ENCODE data around the gene RANBP3. TPM values are rescaled to one million over a fixed set of nuclear protein-coding genes. Genes with fewer than 3 reads are reported as not detected.

RANBP3 gene
- polyA plus RNA-seq, 1 of the 3 experiments (the other 2 are of a cell fraction) = 84.0 TPM

DNA sequence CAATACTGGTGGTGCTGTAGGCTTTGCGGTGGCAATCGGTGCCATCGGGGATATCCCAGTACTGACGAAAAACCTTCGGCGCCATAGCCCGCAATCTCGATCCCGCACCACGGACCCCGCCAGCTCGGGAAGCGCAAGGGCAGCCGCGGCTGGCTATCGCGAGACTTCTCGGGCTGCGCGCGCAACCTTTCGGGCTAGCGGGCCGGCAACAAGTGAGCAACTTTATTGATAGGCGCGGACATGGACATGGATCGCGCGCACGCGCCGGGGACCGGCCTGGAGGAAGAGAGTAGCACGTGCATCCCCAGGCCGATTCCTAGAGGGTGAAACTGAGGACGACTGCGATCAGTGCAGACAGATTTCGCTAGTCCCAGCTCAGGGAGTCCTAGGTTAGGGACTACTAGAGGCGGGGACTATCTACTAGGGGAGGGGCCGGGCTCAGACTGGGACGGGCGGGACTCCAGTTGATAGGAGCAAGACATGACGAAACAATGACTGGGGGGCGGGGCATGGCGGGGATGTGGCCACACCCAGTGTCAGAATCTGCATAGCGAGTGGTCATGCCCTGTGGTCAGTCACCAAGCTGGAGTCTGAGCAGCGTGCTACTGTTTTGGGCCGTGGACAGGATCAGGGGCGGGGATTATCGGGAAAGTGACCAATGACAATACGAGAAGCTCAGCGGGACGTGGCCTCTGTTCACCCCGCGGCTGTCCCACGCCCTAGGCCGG, 74.2 kb downstream of the RANBP3 start, which contains the start of gene NDUFA11:
NDUFA11 (minus strand) TSS at position 167 of the 728 bp plus-strand sequence; CDS start at position 85, 82 bp downstream.
- no peaks in the 10 kb centered on the region for H3K27me3 ChIP-seq (ENCODE audit: insufficient read depth)
- peak within 1 kb of the TSS; percentile 79 for H3K4me2 ChIP-seq
- no peaks in the 10 kb centered on the region for H3K9me2 ChIP-seq
- no peaks in the 10 kb centered on the region for H3F3A ChIP-seq (replicated peaks; ENCODE audit: insufficient read depth)
- POLR2A ChIA-PET = interaction anchor here (0.6 to 2.0 kb wide), 8 partner anchors 8 to 113 kb away, joined by 3 to 11 read pairs (median 4); partner anchors contain the start of gene DUS3L
- H3K27ac ChIP-seq (ENCODE audit: low read depth in 2 of 2, low read length in 1 of 2) = peak within 1 kb of the TSS; percentile 84 to 88
- H3K4me1 ChIP-seq (ENCODE audit: control insufficient read depth in 1 of 2, insufficient read depth in 2 of 2, low read depth in 1 of 2, low read length in 1 of 2) = peaks cover 0 to 5% of the 10 kb centered on the region in 2 experiments; a peak in 2 of 4 replicates
- WGBS (ENCODE audit: low lambda C conversion rate) = under 1% methylated on average over 40 of the region's 57 CpGs
- DNase-seq = peak; percentile 93
- H3K9ac ChIP-seq = peak within 1 kb of the TSS; percentile 97
- CTCF ChIA-PET = interaction anchor here (0.5 to 2.8 kb wide), 8 partner anchors 11 to 222 kb away, joined by 3 to 19 read pairs (median 4); no protein-coding TSS in a partner anchor
- H3K36me3 ChIP-seq (replicated peaks in 1 of 2; ENCODE audit: control insufficient read depth in 1 of 2, insufficient read depth in 2 of 2, low read length in 1 of 2) = peaks cover 0 to 3% of the 10 kb centered on the region in 2 experiments
- H3K9me3 ChIP-seq = no peaks in the 10 kb centered on the region
- peak within 1 kb of the TSS; percentile 71 to 79 for H3K4me3 ChIP-seq (ENCODE audit: low read depth in 2 of 2, low read length in 1 of 2)
- H3K79me2 ChIP-seq (ENCODE audit: insufficient read depth) = peaks cover 61% of the 10 kb centered on the region
- peak within 1 kb of the TSS; percentile 67; the same call in 1 of the 2 replicates for H2AFZ ChIP-seq (ENCODE audit: low read depth)
- H4K20me1 ChIP-seq (ENCODE audit: insufficient read depth) = peaks cover 14% of the 10 kb centered on the region
- TF ChIP-seq PBX3 (IDR thresholded peaks at IDR 0.05) (peak; percentile 74), RCOR1 (IDR thresholded peaks at IDR 0.05; ENCODE audit: low read length) (peak; percentile 48), MEF2A (IDR thresholded peaks at IDR 0.05; ENCODE audit: borderline replicate concordance, low read depth) (no peak), YY1 (IDR thresholded peaks at IDR 0.05; ENCODE audit: low read depth) (peak; percentile 68), GATA2 (CRISPR knock-in tag; IDR thresholded peaks at IDR 0.05) (no peak), MXI1 (IDR thresholded peaks at IDR 0.05; ENCODE audit: low read depth, low read length) (peak; percentile 95), CHD2 (IDR thresholded peaks at IDR 0.05; ENCODE audit: low read length, partially characterized antibody) (peak; percentile 100), JUND (IDR thresholded peaks at IDR 0.05) (no peak), RFX5 (IDR thresholded peaks at IDR 0.05; ENCODE audit: low read length) (no peak), POLR2AphosphoS5 (IDR thresholded peaks at IDR 0.05; ENCODE audit: low read depth, low read length) (peak; percentile 76), EP300 (IDR thresholded peaks at IDR 0.05; ENCODE audit: borderline replicate concordance in 1 of 2, low read depth in 1 of 2, low read length in 1 of 2) (no peak), TCF12 (IDR thresholded peaks at IDR 0.05) (peak; percentile 19; the same call in 1 of the 2 replicates), NFIC (IDR thresholded peaks at IDR 0.05; ENCODE audit: borderline replicate concordance) (no peak), USF2 (IDR thresholded peaks at IDR 0.05; ENCODE audit: borderline replicate concordance, low read depth, low read length) (no peak), REST (IDR thresholded peaks at IDR 0.05; ENCODE audit: low read depth, low read length) (no peak), IRF3 (IDR thresholded peaks at IDR 0.05; ENCODE audit: low read depth, low read length) (no peak), TAF1 (IDR thresholded peaks at IDR 0.05; ENCODE audit: borderline replicate concordance, low read depth, low read length) (peak; percentile 74), FOSL2 (IDR thresholded peaks at IDR 0.05; ENCODE audit: borderline replicate concordance, low read depth) (no peak), SIN3A (IDR thresholded peaks at IDR 0.05; ENCODE audit: borderline replicate concordance, low read depth, low read length) (peak; percentile 63; the same call in 1 of the 2 replicates), ELF1 (IDR thresholded peaks at IDR 0.05) (peak; percentile 46; the same call in 1 of the 2 replicates), GABPA (IDR thresholded peaks at IDR 0.05; ENCODE audit: low read depth) (no peak)
- TF ChIP-seq, protein P1, sequence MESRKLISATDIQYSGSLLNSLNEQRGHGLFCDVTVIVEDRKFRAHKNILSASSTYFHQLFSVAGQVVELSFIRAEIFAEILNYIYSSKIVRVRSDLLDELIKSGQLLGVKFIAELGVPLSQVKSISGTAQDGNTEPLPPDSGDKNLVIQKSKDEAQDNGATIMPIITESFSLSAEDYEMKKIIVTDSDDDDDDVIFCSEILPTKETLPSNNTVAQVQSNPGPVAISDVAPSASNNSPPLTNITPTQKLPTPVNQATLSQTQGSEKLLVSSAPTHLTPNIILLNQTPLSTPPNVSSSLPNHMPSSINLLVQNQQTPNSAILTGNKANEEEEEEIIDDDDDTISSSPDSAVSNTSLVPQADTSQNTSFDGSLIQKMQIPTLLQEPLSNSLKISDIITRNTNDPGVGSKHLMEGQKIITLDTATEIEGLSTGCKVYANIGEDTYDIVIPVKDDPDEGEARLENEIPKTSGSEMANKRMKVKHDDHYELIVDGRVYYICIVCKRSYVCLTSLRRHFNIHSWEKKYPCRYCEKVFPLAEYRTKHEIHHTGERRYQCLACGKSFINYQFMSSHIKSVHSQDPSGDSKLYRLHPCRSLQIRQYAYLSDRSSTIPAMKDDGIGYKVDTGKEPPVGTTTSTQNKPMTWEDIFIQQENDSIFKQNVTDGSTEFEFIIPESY (IDR thresholded peaks at IDR 0.05; ENCODE audit: borderline replicate concordance, low read depth) = peak; percentile 99
- TF ChIP-seq, protein P2, sequence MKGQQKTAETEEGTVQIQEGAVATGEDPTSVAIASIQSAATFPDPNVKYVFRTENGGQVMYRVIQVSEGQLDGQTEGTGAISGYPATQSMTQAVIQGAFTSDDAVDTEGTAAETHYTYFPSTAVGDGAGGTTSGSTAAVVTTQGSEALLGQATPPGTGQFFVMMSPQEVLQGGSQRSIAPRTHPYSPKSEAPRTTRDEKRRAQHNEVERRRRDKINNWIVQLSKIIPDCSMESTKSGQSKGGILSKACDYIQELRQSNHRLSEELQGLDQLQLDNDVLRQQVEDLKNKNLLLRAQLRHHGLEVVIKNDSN (IDR thresholded peaks at IDR 0.05; ENCODE audit: borderline replicate concordance, low read depth) = no peak
